HG03558 (cell line): ENCODE results near the gene CABCOCO1.

Experiments
- ATAC-seq: cut with Tn5 transposase; IDR thresholded peaks from one replicate; pipeline ENCODE4 v1.9.1; 2021; ENCODE audit warnings: moderate number of reproducible peaks; ENCODE audit not compliant: unreplicated experiment; ENCODE audit errors: extremely low read depth

Gene CABCOCO1

GRCh38 chr10:61752111-61753011, 89.6 kb downstream of the CABCOCO1 start:
- ATAC-seq = no peak

GRCh38 chr10:61753453-61753852, 90.7 kb downstream of the CABCOCO1 start:
- no peak for ATAC-seq

- no peak for ATAC-seq
Observed at GRCh38 chr10:61754587-61755550, 92.1 kb downstream of the CABCOCO1 start.

GRCh38 chr10:61757001-61757400, 94.3 kb downstream of the CABCOCO1 start:
- no peak for ATAC-seq

GRCh38 chr10:61757525-61758397, 95.0 kb downstream of the CABCOCO1 start:
- no peak for ATAC-seq

- no peak for ATAC-seq
Observed at GRCh38 chr10:61758433-61758832, 95.7 kb downstream of the CABCOCO1 start.

- no peak for ATAC-seq
Observed at GRCh38 chr10:61759751-61760150, 97.0 kb downstream of the CABCOCO1 start.

- ATAC-seq = no peak
Observed at GRCh38 chr10:61760943-61761824, 98.5 kb downstream of the CABCOCO1 start.

- no peak for ATAC-seq
Observed at GRCh38 chr10:61761825-61762217, 99.1 kb downstream of the CABCOCO1 start.

- ATAC-seq = no peak
Observed at GRCh38 chr10:61763778-61764177, 101.0 kb downstream of the CABCOCO1 start.

- no peak for ATAC-seq
Observed at GRCh38 chr10:61764486-61764885, 101.8 kb downstream of the CABCOCO1 start.

GRCh38 chr10:61765176-61766087, 102.7 kb downstream of the CABCOCO1 start:
- no peak for ATAC-seq

GRCh38 chr10:61766927-61767326, 104.2 kb downstream of the CABCOCO1 start:
- ATAC-seq = no peak

- ATAC-seq = no peak
Observed at GRCh38 chr10:61774031-61774430, 111.3 kb downstream of the CABCOCO1 start.

- no peak for ATAC-seq
Observed at GRCh38 chr10:61775111-61775510, 112.4 kb downstream of the CABCOCO1 start.

GRCh38 chr10:61776615-61777266, 114.0 kb downstream of the CABCOCO1 start:
- no peak for ATAC-seq

- no peak for ATAC-seq
Observed at GRCh38 chr10:61778137-61778536, 115.4 kb downstream of the CABCOCO1 start.

GRCh38 chr10:61779276-61779675, 116.5 kb downstream of the CABCOCO1 start:
- no peak for ATAC-seq
